ENCODE data around the gene PIP5K1C.
A peak's percentile ranks its signal among the peaks of the same experiment; 100 is the strongest.

The PIP5K1C gene

GRCh38 chr19:3712663-3713611 is 12.7 kb upstream of the PIP5K1C start:
- H4K8ac ChIP-seq (ENCODE audit: low read length): no peak overlapping the region
- no peak overlapping the region for H2BK12ac ChIP-seq (ENCODE audit: low read length in 2 of 2)
- H2AK5ac ChIP-seq (ENCODE audit: low read length, severe bottlenecking): no peak overlapping the region
- WGBS: 74% methylated on average over 23 of the region's 23 CpGs
- no peak for DNase-seq
- no peak overlapping the region for H3K14ac ChIP-seq (ENCODE audit: low read length in 2 of 2)
- H3K79me1 ChIP-seq (replicated peaks; ENCODE audit: low read length, poor library complexity, severe bottlenecking): no peaks in the 10 kb centered on the region
- H3K4ac ChIP-seq (ENCODE audit: low read depth in 1 of 2, low read length in 2 of 2): no peak overlapping the region
- no peak overlapping the region for H3K4me3 ChIP-seq (ENCODE audit: insufficient read depth in 1 of 2, low read depth in 1 of 2, low read length in 2 of 2)
- no peak overlapping the region for H2BK5ac ChIP-seq (ENCODE audit: low read depth, low read length, poor library complexity, severe bottlenecking)
- peaks cover 12% of the 10 kb centered on the region for H3K4me1 ChIP-seq (ENCODE audit: control insufficient read depth, insufficient read depth, low read depth, low read length)
- H2AFZ ChIP-seq (ENCODE audit: low read depth, low read length): no peak overlapping the region
- no peak overlapping the region for H3K18ac ChIP-seq (ENCODE audit: low read depth in 1 of 2, low read length in 2 of 2)
- H3K4me2 ChIP-seq (ENCODE audit: low read length, poor library complexity, severe bottlenecking): no peak overlapping the region
- H3K27ac ChIP-seq (ENCODE audit: low read length, poor library complexity, severe bottlenecking): no peak overlapping the region
- H2BK120ac ChIP-seq (ENCODE audit: low read depth, low read length): no peak overlapping the region
- H3K23ac ChIP-seq (ENCODE audit: low read length in 2 of 2): no peak overlapping the region
- H3K36me3 ChIP-seq (ENCODE audit: control insufficient read depth in 1 of 2, insufficient read depth in 2 of 2, low read depth in 1 of 2, low read length in 2 of 2): no peaks in the 10 kb centered on the region
- no peaks in the 10 kb centered on the region for H3K9me3 ChIP-seq (ENCODE audit: control insufficient read depth, low read length)
- no peak overlapping the region for H4K91ac ChIP-seq (ENCODE audit: low read length)
- H3K27me3 ChIP-seq (ENCODE audit: control insufficient read depth in 1 of 2, insufficient read depth in 1 of 2, low read length in 2 of 2): peaks cover 14 to 38% of the 10 kb centered on the region in 2 experiments
- no peak overlapping the region for H2BK15ac ChIP-seq (ENCODE audit: low read depth, poor library complexity, severe bottlenecking)
- no peak overlapping the region for H3K9ac ChIP-seq (ENCODE audit: low read length)

- Histone ChIP-seq H2BK120ac (ENCODE audit: low read depth, low read length) (no peak overlapping the region), H3K27ac (ENCODE audit: low read length, poor library complexity, severe bottlenecking) (no peak overlapping the region), H3K27me3 (ENCODE audit: control insufficient read depth in 1 of 2, insufficient read depth in 1 of 2, low read length in 2 of 2) (peaks cover 18 to 41% of the 10 kb centered on the region in 2 experiments), H3K79me1 (replicated peaks; ENCODE audit: low read length, poor library complexity, severe bottlenecking) (no peaks in the 10 kb centered on the region), H4K8ac (ENCODE audit: low read length) (no peak overlapping the region), H2BK15ac (ENCODE audit: low read depth, poor library complexity, severe bottlenecking) (no peak overlapping the region), H3K23ac (ENCODE audit: low read length in 2 of 2) (no peak overlapping the region), H3K4me1 (ENCODE audit: control insufficient read depth, insufficient read depth, low read depth, low read length) (peaks cover 12% of the 10 kb centered on the region), H3K4me2 (ENCODE audit: low read length, poor library complexity, severe bottlenecking) (peak overlapping the region; percentile 30), H3K14ac (ENCODE audit: low read length in 2 of 2) (no peak overlapping the region), H3K18ac (ENCODE audit: low read depth in 1 of 2, low read length in 2 of 2) (no peak overlapping the region), H2BK5ac (ENCODE audit: low read depth, low read length, poor library complexity, severe bottlenecking) (no peak overlapping the region), H2BK12ac (ENCODE audit: low read length in 2 of 2) (no peak overlapping the region), H2AK5ac (ENCODE audit: low read length, severe bottlenecking) (no peak overlapping the region), H4K91ac (ENCODE audit: low read length) (no peak overlapping the region), H3K36me3 (ENCODE audit: control insufficient read depth in 1 of 2, insufficient read depth in 2 of 2, low read depth in 1 of 2, low read length in 2 of 2) (no peaks in the 10 kb centered on the region), H3K4me3 (ENCODE audit: insufficient read depth in 1 of 2, low read depth in 1 of 2, low read length in 2 of 2) (no peak overlapping the region), H3K9me3 (ENCODE audit: control insufficient read depth, low read length) (no peaks in the 10 kb centered on the region), H3K9ac (ENCODE audit: low read length) (no peak overlapping the region), H2AFZ (ENCODE audit: low read depth, low read length) (no peak overlapping the region), H3K4ac (ENCODE audit: low read depth in 1 of 2, low read length in 2 of 2) (no peak overlapping the region)
- WGBS: 65% methylated on average over 20 of the region's 20 CpGs
- DNase-seq: peak; percentile 40
Measured at GRCh38 chr19:3710265-3710812, 10.1 kb upstream of the PIP5K1C start.

- H3K4me3 ChIP-seq (ENCODE audit: insufficient read depth in 1 of 2, low read depth in 1 of 2, low read length in 2 of 2): no peak within 1 kb of the TSS
- no peak within 1 kb of the TSS for H3K23ac ChIP-seq (ENCODE audit: low read length in 2 of 2)
- no peak within 1 kb of the TSS for H2AFZ ChIP-seq (ENCODE audit: low read depth, low read length)
- H3K79me1 ChIP-seq (replicated peaks; ENCODE audit: low read length, poor library complexity, severe bottlenecking): no peaks in the 10 kb centered on the region
- no peak within 1 kb of the TSS for H2BK120ac ChIP-seq (ENCODE audit: low read depth, low read length)
- no peaks in the 10 kb centered on the region for H3K9me3 ChIP-seq (ENCODE audit: control insufficient read depth, low read length)
- H2BK15ac ChIP-seq (ENCODE audit: low read depth, poor library complexity, severe bottlenecking): no peak within 1 kb of the TSS
- peak within 1 kb of the TSS in 1 of 2 experiments; percentile 12 for H3K14ac ChIP-seq (ENCODE audit: low read length in 2 of 2)
- no peak within 1 kb of the TSS for H3K9ac ChIP-seq (ENCODE audit: low read length)
- H3K4ac ChIP-seq (ENCODE audit: low read depth in 1 of 2, low read length in 2 of 2): no peak within 1 kb of the TSS
- WGBS: 54% methylated on average over 23 of the region's 24 CpGs
- peak within 1 kb of the TSS; percentile 7 for H2AK5ac ChIP-seq (ENCODE audit: low read length, severe bottlenecking)
- H3K18ac ChIP-seq (ENCODE audit: low read depth in 1 of 2, low read length in 2 of 2): no peak within 1 kb of the TSS
- H3K4me2 ChIP-seq (ENCODE audit: low read length, poor library complexity, severe bottlenecking): no peak within 1 kb of the TSS
- no peak within 1 kb of the TSS for H3K27ac ChIP-seq (ENCODE audit: low read length, poor library complexity, severe bottlenecking)
- H2BK12ac ChIP-seq (ENCODE audit: low read length in 2 of 2): no peak within 1 kb of the TSS
- peaks cover 12% of the 10 kb centered on the region for H3K4me1 ChIP-seq (ENCODE audit: control insufficient read depth, insufficient read depth, low read depth, low read length)
- H2BK5ac ChIP-seq (ENCODE audit: low read depth, low read length, poor library complexity, severe bottlenecking): no peak within 1 kb of the TSS
- H4K8ac ChIP-seq (ENCODE audit: low read length): no peak within 1 kb of the TSS
- no peak for DNase-seq
- peaks cover 18 to 41% of the 10 kb centered on the region in 2 experiments for H3K27me3 ChIP-seq (ENCODE audit: control insufficient read depth in 1 of 2, insufficient read depth in 1 of 2, low read length in 2 of 2)
- no peak within 1 kb of the TSS for H4K91ac ChIP-seq (ENCODE audit: low read length)
- H3K36me3 ChIP-seq (ENCODE audit: control insufficient read depth in 1 of 2, insufficient read depth in 2 of 2, low read depth in 1 of 2, low read length in 2 of 2): no peaks in the 10 kb centered on the region
Measured at GRCh38 chr19:3708207-3708931, 8.1 kb upstream of the PIP5K1C start, which contains the start of gene TJP3. Gene TJP3, plus strand, starts transcription at chr19:3708384. Its CDS starts 20,049 bp downstream, at chr19:3728433.

- peak overlapping the region; percentile 7 for H2AK5ac ChIP-seq (ENCODE audit: low read length, severe bottlenecking)
- no peak overlapping the region for H2BK120ac ChIP-seq (ENCODE audit: low read depth, low read length)
- H3K18ac ChIP-seq (ENCODE audit: low read depth in 1 of 2, low read length in 2 of 2): no peak overlapping the region
- H3K4me2 ChIP-seq (ENCODE audit: low read length, poor library complexity, severe bottlenecking): no peak overlapping the region
- H3K14ac ChIP-seq (ENCODE audit: low read length in 2 of 2): peak overlapping the region in 1 of 2 experiments; percentile 6
- no peaks in the 10 kb centered on the region for H3K79me1 ChIP-seq (replicated peaks; ENCODE audit: low read length, poor library complexity, severe bottlenecking)
- H3K23ac ChIP-seq (ENCODE audit: low read length in 2 of 2): no peak overlapping the region
- H3K36me3 ChIP-seq (ENCODE audit: control insufficient read depth in 1 of 2, insufficient read depth in 2 of 2, low read depth in 1 of 2, low read length in 2 of 2): no peaks in the 10 kb centered on the region
- no peak overlapping the region for H2BK5ac ChIP-seq (ENCODE audit: low read depth, low read length, poor library complexity, severe bottlenecking)
- DNase-seq: no peak
- H3K9me3 ChIP-seq (ENCODE audit: control insufficient read depth, low read length): no peaks in the 10 kb centered on the region
- no peak overlapping the region for H3K9ac ChIP-seq (ENCODE audit: low read length)
- H3K27ac ChIP-seq (ENCODE audit: low read length, poor library complexity, severe bottlenecking): no peak overlapping the region
- H3K4ac ChIP-seq (ENCODE audit: low read depth in 1 of 2, low read length in 2 of 2): no peak overlapping the region
- H4K8ac ChIP-seq (ENCODE audit: low read length): no peak overlapping the region
- no peak overlapping the region for H2AFZ ChIP-seq (ENCODE audit: low read depth, low read length)
- H2BK12ac ChIP-seq (ENCODE audit: low read length in 2 of 2): no peak overlapping the region
- no peak overlapping the region for H2BK15ac ChIP-seq (ENCODE audit: low read depth, poor library complexity, severe bottlenecking)
- no peak overlapping the region for H4K91ac ChIP-seq (ENCODE audit: low read length)
- H3K4me3 ChIP-seq (ENCODE audit: insufficient read depth in 1 of 2, low read depth in 1 of 2, low read length in 2 of 2): no peak overlapping the region
- 92% methylated on average over 12 of the region's 12 CpGs for WGBS
- peaks cover 18 to 36% of the 10 kb centered on the region in 2 experiments for H3K27me3 ChIP-seq (ENCODE audit: control insufficient read depth in 1 of 2, insufficient read depth in 1 of 2, low read length in 2 of 2)
- peaks cover 12% of the 10 kb centered on the region for H3K4me1 ChIP-seq (ENCODE audit: control insufficient read depth, insufficient read depth, low read depth, low read length)
Measured at GRCh38 chr19:3707868-3708206, 7.6 kb upstream of the PIP5K1C start.

Measured in mesenchymal stem cell (in vitro differentiated cells and primary cell).